CD14-positive monocyte (primary cell): ENCODE measurements around the gene PLS3. TPM values are rescaled to one million over a fixed set of nuclear protein-coding genes. Genes with fewer than 3 reads are reported as not detected.

Experiments used
- DNase-seq, 3 donors: peaks; one replicate each; pipeline ENCODE4 v3.0.0-alpha.2; 2011 to 2022
- H2AFZ ChIP-seq: 2 replicates; pipeline ENCODE4 v1.6.0; 2012; ENCODE audit warnings: mild to moderate bottlenecking, low read depth, low read length, inconsistent platforms; ENCODE audit not compliant: insufficient read depth, poor library complexity, severe bottlenecking
- H3K27ac ChIP-seq, 2 donors: 1 replicate in 1 of 2; 2 replicates in 1 of 2; pipeline ENCODE4 v1.5.1; 2012 to 2013; ENCODE audit warnings: low read length in 2 of 2, control low read depth in 1 of 2, inconsistent platforms in 1 of 2, low read depth in 1 of 2, mild to moderate bottlenecking in 1 of 2
- H3K27me3 ChIP-seq, 2 donors: one replicate each; pipeline versions ENCODE4 v1.6.0 to v1.6.1; 2011 to 2013; ENCODE audit warnings: low read length in 2 of 2; ENCODE audit not compliant: control insufficient read depth in 2 of 2, insufficient read depth in 2 of 2
- H3K36me3 ChIP-seq, 2 donors: replicated peaks in 1 of 2; 1 replicate in 1 of 2; 2 replicates in 1 of 2; pipeline versions ENCODE4 v1.5.1 to v1.6.1; 2012 to 2013; ENCODE audit warnings: low read length in 2 of 2, control low read depth in 1 of 2, inconsistent platforms in 1 of 2, mild to moderate bottlenecking in 1 of 2; ENCODE audit not compliant: insufficient read depth in 2 of 2, control insufficient read depth in 1 of 2
- H3K4me1 ChIP-seq, 2 donors: 1 replicate in 1 of 2; 2 replicates in 1 of 2; pipeline versions ENCODE4 v1.5.1 to v1.6.1; 2012 to 2013; ENCODE audit warnings: low read length in 2 of 2, control low read depth in 1 of 2, inconsistent platforms in 1 of 2, mild to moderate bottlenecking in 1 of 2, moderate library complexity in 1 of 2; ENCODE audit not compliant: insufficient read depth in 2 of 2, control insufficient read depth in 1 of 2
- H3K4me2 ChIP-seq: replicated peaks from 2 replicates; pipeline ENCODE3; 2012; ENCODE audit warnings: low read length, moderate library complexity, mild to moderate bottlenecking; ENCODE audit not compliant: poor library complexity, severe bottlenecking; ENCODE audit errors: extremely low read depth
- H3K4me3 ChIP-seq, 3 experiments: fragments of 200-600 bp in 1 of 3; sonication (generic) in 1 of 3; replicated peaks in 1 of 3; 1 replicate in 2 of 3; 2 replicates in 1 of 3; pipeline ENCODE4 v1.5.1; 2011 to 2013; ENCODE audit warnings: low read length in 3 of 3, mild to moderate bottlenecking in 3 of 3, control low read depth in 2 of 3, low read depth in 2 of 3, inconsistent platforms in 1 of 3, moderate library complexity in 1 of 3
- H3K79me2 ChIP-seq: 2 replicates; pipeline ENCODE4 v1.6.0; 2012; ENCODE audit warnings: mild to moderate bottlenecking, control low read depth, inconsistent platforms, low read length, moderate library complexity; ENCODE audit not compliant: insufficient read depth
- H3K9ac ChIP-seq: 2 replicates; pipeline ENCODE4 v1.6.0; 2017; ENCODE audit warnings: low read length, mild to moderate bottlenecking; ENCODE audit not compliant: insufficient read depth, poor library complexity, severe bottlenecking
- H3K9me3 ChIP-seq, 2 donors: replicated peaks in 1 of 2; 1 replicate in 1 of 2; 2 replicates in 1 of 2; pipeline versions ENCODE4 v1.5.1 to v1.6.1; 2012 to 2013; ENCODE audit warnings: low read length in 2 of 2, control low read depth in 1 of 2; ENCODE audit not compliant: control insufficient read depth in 1 of 2, insufficient read depth in 1 of 2
- H4K20me1 ChIP-seq: 2 replicates; pipeline ENCODE4 v1.6.0; 2012; ENCODE audit warnings: mild to moderate bottlenecking, low read length, control low read depth, moderate library complexity; ENCODE audit not compliant: insufficient read depth
- H3K27ac Mint-ChIP-seq, 7 donors: one replicate each; pipeline ENCODE4 v1.8.0; 2020; ENCODE audit warnings: mild to moderate bottlenecking in 7 of 7, mixed read lengths in 7 of 7, moderate library complexity in 6 of 7, inconsistent platforms in 2 of 7
- H3K27me3 Mint-ChIP-seq, 3 donors: one replicate each; pipeline ENCODE4 v1.8.0; 2021 to 2022; ENCODE audit warnings: low read depth in 3 of 3, mild to moderate bottlenecking in 3 of 3, mixed read lengths in 3 of 3, moderate library complexity in 3 of 3, inconsistent platforms in 1 of 3
- H3K36me3 Mint-ChIP-seq, 2 donors: one replicate each; pipeline ENCODE4 v1.8.0; 2020; ENCODE audit warnings: mixed read lengths in 2 of 2, inconsistent platforms in 1 of 2, mild to moderate bottlenecking in 1 of 2
- H3K4me1 Mint-ChIP-seq: one replicate; pipeline ENCODE4 v1.8.0; 2020; ENCODE audit warnings: mild to moderate bottlenecking, mixed read lengths
- H3K4me3 Mint-ChIP-seq, 2 donors: one replicate each; pipeline ENCODE4 v1.8.0; 2020; ENCODE audit warnings: mild to moderate bottlenecking in 2 of 2, mixed read lengths in 2 of 2, moderate library complexity in 1 of 2
- H3K9me3 Mint-ChIP-seq, 7 donors: one replicate each; pipeline ENCODE4 v1.8.0; 2020 to 2022; ENCODE audit warnings: mixed read lengths in 7 of 7, mild to moderate bottlenecking in 6 of 7, moderate library complexity in 6 of 7, inconsistent platforms in 2 of 7
- WGBS: methylation state at CpG from one replicate; pipeline ENCODE4 v1.1.5; 2013; ENCODE audit warnings: missing lambda C conversion rate; ENCODE audit not compliant: insufficient coverage; 5-methylcytosine and 5-hydroxymethylcytosine counted together
- intact Hi-C, 2 donors: fragments of 100-400 bp; cut with micrococcal nuclease; formaldehyde crosslinking; loops; one replicate each; pipeline versions ENCODE4 v1.15.0 to v1.15.1; 2023
- polyA plus RNA-seq, 3 donors: library from polyadenylated mRNA; depleted of rRNA in 1 of 3; unstranded in 2 of 3; stranded (reverse) in 1 of 3; fragments of 300-500 nt in 2 of 3; fragments of >200 nt in 1 of 3; fragmentation: Illumina TruSeq in 2 of 3; gene quantifications; 1 replicate in 2 of 3; 2 replicates in 1 of 3; pipeline ENCODE4 v1.2.3, GENCODE V29; 2012 to 2021
- TF ChIP-seq, protein P1 (sequence below): fragments of 200-600 bp; IDR thresholded peaks from one replicate; pipeline ENCODE4 v1.8.0; 2022; ENCODE audit warnings: antibody characterized with exemption, mild to moderate bottlenecking

Gene PLS3
- polyA plus RNA-seq, 3 donors = 0.16 TPM; not detected in 2

DNA sequence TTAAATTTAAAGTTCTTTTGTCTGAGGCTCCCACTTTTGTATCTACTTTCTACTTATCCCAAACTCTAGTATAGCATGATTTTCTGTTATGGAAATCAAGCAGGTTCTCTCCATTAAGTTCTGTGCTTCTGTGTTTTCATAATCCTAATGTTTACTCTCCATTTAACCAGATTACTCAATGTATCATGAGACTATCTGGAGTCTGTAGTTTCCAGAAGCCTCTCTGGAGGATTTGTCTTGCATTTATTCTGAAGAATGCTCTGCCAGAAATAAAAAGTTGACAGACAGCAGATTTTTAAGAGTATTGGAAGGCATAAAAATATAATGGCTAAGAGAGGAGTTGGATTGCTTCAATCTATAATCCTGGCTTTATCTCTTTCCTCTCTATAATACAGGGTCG is 39.2 kb upstream of the PLS3 start:
- no peaks in the 10 kb centered on the region for H4K20me1 ChIP-seq
- Mint-ChIP-seq H3K27ac (no peak overlapping the region), H3K4me3 (no peak overlapping the region), H3K4me1 (no peaks in the 10 kb centered on the region), H3K36me3 (no peaks in the 10 kb centered on the region), H3K27me3 (peaks cover 0 to 4% (median 0%) of the 10 kb centered on the region in 3 donors), H3K9me3 (no peaks in the 10 kb centered on the region)
- no CpG with 5 or more reads among the region's 1 CpG for WGBS
- H3K9me3 ChIP-seq = no peaks in the 10 kb centered on the region
- intact Hi-C loops = no loop called here
- H3K27ac ChIP-seq = no peak overlapping the region
- H3K4me1 ChIP-seq = no peaks in the 10 kb centered on the region
- no peak for DNase-seq
- TF ChIP-seq, protein P1, sequence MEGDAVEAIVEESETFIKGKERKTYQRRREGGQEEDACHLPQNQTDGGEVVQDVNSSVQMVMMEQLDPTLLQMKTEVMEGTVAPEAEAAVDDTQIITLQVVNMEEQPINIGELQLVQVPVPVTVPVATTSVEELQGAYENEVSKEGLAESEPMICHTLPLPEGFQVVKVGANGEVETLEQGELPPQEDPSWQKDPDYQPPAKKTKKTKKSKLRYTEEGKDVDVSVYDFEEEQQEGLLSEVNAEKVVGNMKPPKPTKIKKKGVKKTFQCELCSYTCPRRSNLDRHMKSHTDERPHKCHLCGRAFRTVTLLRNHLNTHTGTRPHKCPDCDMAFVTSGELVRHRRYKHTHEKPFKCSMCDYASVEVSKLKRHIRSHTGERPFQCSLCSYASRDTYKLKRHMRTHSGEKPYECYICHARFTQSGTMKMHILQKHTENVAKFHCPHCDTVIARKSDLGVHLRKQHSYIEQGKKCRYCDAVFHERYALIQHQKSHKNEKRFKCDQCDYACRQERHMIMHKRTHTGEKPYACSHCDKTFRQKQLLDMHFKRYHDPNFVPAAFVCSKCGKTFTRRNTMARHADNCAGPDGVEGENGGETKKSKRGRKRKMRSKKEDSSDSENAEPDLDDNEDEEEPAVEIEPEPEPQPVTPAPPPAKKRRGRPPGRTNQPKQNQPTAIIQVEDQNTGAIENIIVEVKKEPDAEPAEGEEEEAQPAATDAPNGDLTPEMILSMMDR = no peak
- no peaks in the 10 kb centered on the region for H3K36me3 ChIP-seq
- no peak overlapping the region for H3K4me2 ChIP-seq
- H3K27me3 ChIP-seq = peaks cover 0 to 4% of the 10 kb centered on the region in 2 donors
- no peak overlapping the region for H3K4me3 ChIP-seq
- H3K9ac ChIP-seq = no peak overlapping the region
- H3K79me2 ChIP-seq = no peaks in the 10 kb centered on the region
- H2AFZ ChIP-seq = no peak overlapping the region

DNA sequence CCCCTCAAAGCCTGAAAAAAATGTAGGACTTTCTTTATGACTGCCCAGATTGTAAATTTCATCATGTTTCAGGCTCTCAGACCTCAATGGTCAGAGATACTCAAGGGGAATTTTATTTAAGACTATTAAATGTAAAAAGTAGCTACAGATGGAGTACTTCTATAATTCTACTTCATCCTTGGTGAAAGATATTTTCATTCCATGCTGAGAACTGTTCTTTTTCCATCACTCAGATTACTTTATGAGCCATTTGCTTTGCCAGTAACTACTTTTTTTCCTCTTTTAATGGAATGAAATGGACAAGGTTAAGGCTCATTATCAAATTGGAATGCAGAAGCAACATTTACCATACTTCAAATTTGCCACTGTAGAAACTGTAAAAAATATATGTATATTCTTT is 38.0 kb upstream of the PLS3 start:
- no peaks in the 10 kb centered on the region for H3K4me1 ChIP-seq
- no peak overlapping the region for H3K27ac ChIP-seq
- no peak overlapping the region for H3K27ac Mint-ChIP-seq
- intact Hi-C loops = no loop called here
- H3K9me3 ChIP-seq = no peaks in the 10 kb centered on the region
- peaks cover 0 to 4% of the 10 kb centered on the region in 2 donors for H3K27me3 ChIP-seq
- no peak overlapping the region for H3K4me2 ChIP-seq
- no peak for DNase-seq
- no peaks in the 10 kb centered on the region for H3K79me2 ChIP-seq
- TF ChIP-seq, protein P1 = no peak
- no peak overlapping the region for H3K9ac ChIP-seq
- H3K36me3 Mint-ChIP-seq = no peaks in the 10 kb centered on the region
- no peaks in the 10 kb centered on the region for H3K4me1 Mint-ChIP-seq
- no peak overlapping the region for H2AFZ ChIP-seq
- no peak overlapping the region for H3K4me3 Mint-ChIP-seq
- H3K4me3 ChIP-seq = no peak overlapping the region
- no peaks in the 10 kb centered on the region for H4K20me1 ChIP-seq
- no peaks in the 10 kb centered on the region for H3K9me3 Mint-ChIP-seq
- H3K27me3 Mint-ChIP-seq = peaks cover 0 to 6% (median 0%) of the 10 kb centered on the region in 3 donors
- H3K36me3 ChIP-seq = no peaks in the 10 kb centered on the region
